GM19324 (cell line): ENCODE measurements around the gene NELL2.
"Not testable (repeated sequence)": the region's sequence is repeated elsewhere in the genome, so short reads cannot be mapped to it uniquely, and the experiment has no call there.

Experiments
- ATAC-seq: cut with Tn5 transposase; IDR thresholded peaks from one replicate; pipeline ENCODE4 v1.9.1; 2021; ENCODE audit warnings: mild to moderate bottlenecking, moderate library complexity; ENCODE audit not compliant: unreplicated experiment, low FRiP score

Gene NELL2

GRCh38 chr12:44847888-44848702, 28.0 kb downstream of the NELL2 start:
- peak; percentile 96 for ATAC-seq

- ATAC-seq = peak; percentile 23
Measured at GRCh38 chr12:44847403-44847802, 28.7 kb downstream of the NELL2 start.

- ATAC-seq = no peak
Measured at GRCh38 chr12:44846826-44847225, 29.3 kb downstream of the NELL2 start.

GRCh38 chr12:44842669-44843068, 33.4 kb downstream of the NELL2 start:
- no peak for ATAC-seq

GRCh38 chr12:44839785-44840184, 36.3 kb downstream of the NELL2 start:
- no peak for ATAC-seq

GRCh38 chr12:44837114-44837755, 38.9 kb downstream of the NELL2 start:
- ATAC-seq = no peak

- no peak for ATAC-seq
Measured at GRCh38 chr12:44835641-44836379, 40.3 kb downstream of the NELL2 start.

- not testable (repeated sequence) for ATAC-seq
Measured at GRCh38 chr12:44834996-44835395, 41.1 kb downstream of the NELL2 start.

- no peak for ATAC-seq
Measured at GRCh38 chr12:44833561-44833960, 42.6 kb downstream of the NELL2 start.

GRCh38 chr12:44830566-44831055, 45.5 kb downstream of the NELL2 start:
- ATAC-seq = no peak

- no peak for ATAC-seq
Measured at GRCh38 chr12:44829045-44829444, 47.1 kb downstream of the NELL2 start.

GRCh38 chr12:44827832-44828438, 48.2 kb downstream of the NELL2 start:
- ATAC-seq = no peak

GRCh38 chr12:44821702-44822101, 54.4 kb downstream of the NELL2 start:
- not testable (repeated sequence) for ATAC-seq

GRCh38 chr12:44819884-44820283, 56.2 kb downstream of the NELL2 start:
- ATAC-seq = no peak

- peak; percentile 56 for ATAC-seq
Measured at GRCh38 chr12:44817687-44818086, 58.4 kb downstream of the NELL2 start.

- ATAC-seq = no peak
Measured at GRCh38 chr12:44816446-44817017, 59.6 kb downstream of the NELL2 start.

- peak; percentile 66 for ATAC-seq
Measured at GRCh38 chr12:44812062-44812461, 64.1 kb downstream of the NELL2 start.

- ATAC-seq = no peak
Measured at GRCh38 chr12:44804068-44804467, 72.0 kb downstream of the NELL2 start.

- ATAC-seq = no peak
Measured at GRCh38 chr12:44795970-44796369, 80.1 kb downstream of the NELL2 start.

GRCh38 chr12:44788731-44789130, 87.4 kb downstream of the NELL2 start:
- no peak for ATAC-seq
